OCI-LY3 (cell line): ENCODE data around the gene CPLX1.

Source experiments
- EZH2phosphoT487 ChIP-seq: fragments of 200-600 bp; shearing (Covaris generic); IDR thresholded peaks from 2 replicates; pipeline ENCODE4 v1.6.1; 2018; ENCODE audit warnings: antibody characterized with exemption, mixed run types, low read depth
- TF ChIP-seq, protein P1 (sequence below): fragments of 200-600, 300-600 bp; sonication (generic); IDR thresholded peaks from 2 replicates; pipeline ENCODE4 v1.5.1; 2014; ENCODE audit warnings: antibody characterized with exemption, low read length, low read depth

DNA sequence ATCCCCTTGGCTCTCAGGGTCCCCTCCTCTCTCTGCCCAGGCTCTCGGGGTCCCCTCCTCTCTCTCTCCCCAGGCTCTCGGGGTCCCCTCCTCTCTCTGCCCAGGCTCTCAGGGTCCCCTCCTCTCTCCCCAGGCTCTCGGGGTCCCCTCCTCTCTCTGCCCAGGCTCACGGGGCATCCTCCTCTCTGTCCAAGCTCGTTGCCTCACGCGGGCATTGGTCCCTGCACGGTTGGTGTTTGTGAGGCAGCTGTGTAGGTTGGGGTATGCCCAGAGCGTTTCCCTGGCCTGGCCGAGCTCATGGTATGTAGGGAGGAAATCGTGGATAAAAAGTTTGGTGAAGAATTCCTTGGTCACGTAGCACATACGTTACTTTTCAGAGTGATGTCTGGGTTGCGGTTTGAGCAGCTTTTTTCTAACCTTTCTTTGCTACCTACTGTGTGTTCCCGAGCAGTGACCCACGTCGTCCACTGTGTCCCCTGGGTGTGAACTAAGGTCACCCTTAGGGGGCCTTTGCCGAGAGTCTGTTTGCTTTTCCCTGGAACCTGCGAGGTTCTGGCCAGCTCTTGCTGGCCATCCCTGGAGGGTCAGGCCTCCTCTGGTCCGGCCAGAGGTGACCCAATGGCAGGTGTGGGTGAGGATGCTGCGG lies 83.7 kb downstream of the CPLX1 start:
- TF ChIP-seq, protein P1, sequence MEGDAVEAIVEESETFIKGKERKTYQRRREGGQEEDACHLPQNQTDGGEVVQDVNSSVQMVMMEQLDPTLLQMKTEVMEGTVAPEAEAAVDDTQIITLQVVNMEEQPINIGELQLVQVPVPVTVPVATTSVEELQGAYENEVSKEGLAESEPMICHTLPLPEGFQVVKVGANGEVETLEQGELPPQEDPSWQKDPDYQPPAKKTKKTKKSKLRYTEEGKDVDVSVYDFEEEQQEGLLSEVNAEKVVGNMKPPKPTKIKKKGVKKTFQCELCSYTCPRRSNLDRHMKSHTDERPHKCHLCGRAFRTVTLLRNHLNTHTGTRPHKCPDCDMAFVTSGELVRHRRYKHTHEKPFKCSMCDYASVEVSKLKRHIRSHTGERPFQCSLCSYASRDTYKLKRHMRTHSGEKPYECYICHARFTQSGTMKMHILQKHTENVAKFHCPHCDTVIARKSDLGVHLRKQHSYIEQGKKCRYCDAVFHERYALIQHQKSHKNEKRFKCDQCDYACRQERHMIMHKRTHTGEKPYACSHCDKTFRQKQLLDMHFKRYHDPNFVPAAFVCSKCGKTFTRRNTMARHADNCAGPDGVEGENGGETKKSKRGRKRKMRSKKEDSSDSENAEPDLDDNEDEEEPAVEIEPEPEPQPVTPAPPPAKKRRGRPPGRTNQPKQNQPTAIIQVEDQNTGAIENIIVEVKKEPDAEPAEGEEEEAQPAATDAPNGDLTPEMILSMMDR, result no peak
- TF ChIP-seq EZH2phosphoT487, result no peak
